GM18508 (cell line): ENCODE data around the gene DNAH12.

Experiments used
- ATAC-seq: cut with Tn5 transposase; IDR thresholded peaks from one replicate; pipeline ENCODE4 v1.9.1; 2021; ENCODE audit warnings: moderate number of reproducible peaks; ENCODE audit not compliant: insufficient read depth, unreplicated experiment

The DNAH12 gene

GRCh38 chr3:57544181-57545125 is at the start of gene DNAH12:
TSS of gene DNAH12 (minus strand) at chr3:57544344. CDS start at chr3:57542870, 1,474 bp downstream.
- ATAC-seq: no peak

GRCh38 chr3:57592306-57592705 is 48.2 kb upstream of the DNAH12 start:
- ATAC-seq: no peak

- ATAC-seq: no peak
Observed at GRCh38 chr3:57587905-57588304, 43.8 kb upstream of the DNAH12 start.

GRCh38 chr3:57586778-57587177 is 42.6 kb upstream of the DNAH12 start:
- ATAC-seq: no peak

- no peak for ATAC-seq
Observed at GRCh38 chr3:57583544-57583943, 39.4 kb upstream of the DNAH12 start.

GRCh38 chr3:57582474-57583168 is 38.5 kb upstream of the DNAH12 start:
- ATAC-seq: no peak

GRCh38 chr3:57577801-57578200 is 33.7 kb upstream of the DNAH12 start:
- no peak for ATAC-seq

GRCh38 chr3:57575966-57576626 is 32.0 kb upstream of the DNAH12 start:
- no peak for ATAC-seq

GRCh38 chr3:57572096-57572495 is 28.0 kb upstream of the DNAH12 start:
- no peak for ATAC-seq

- no peak for ATAC-seq
Observed at GRCh38 chr3:57570878-57571277, 26.7 kb upstream of the DNAH12 start.

- no peak for ATAC-seq
Observed at GRCh38 chr3:57569859-57570450, 25.8 kb upstream of the DNAH12 start.

GRCh38 chr3:57559526-57559925 is 15.4 kb upstream of the DNAH12 start:
- no peak for ATAC-seq

- ATAC-seq: no peak
Observed at GRCh38 chr3:57557085-57557537, 13.0 kb upstream of the DNAH12 start.

- peak; percentile 22 for ATAC-seq
Observed at GRCh38 chr3:57556459-57557084, 12.4 kb upstream of the DNAH12 start.

- peak; percentile 61 for ATAC-seq
Observed at GRCh38 chr3:57555738-57556458, 11.8 kb upstream of the DNAH12 start, which contains the start of gene PDE12. TSS of gene PDE12 (plus strand) at chr3:57556274. CDS start at chr3:57556380, 106 bp downstream.

- no peak for ATAC-seq
Observed at GRCh38 chr3:57555306-57555705, 11.2 kb upstream of the DNAH12 start.

- no peak for ATAC-seq
Observed at GRCh38 chr3:57546616-57547015, 2.5 kb upstream of the DNAH12 start.

- ATAC-seq: no peak
Observed at GRCh38 chr3:57545636-57546268, 1.6 kb upstream of the DNAH12 start.

- ATAC-seq: no peak
Observed at GRCh38 chr3:57538465-57538864, 5.7 kb downstream of the DNAH12 start.
